Measurements from ENCODE around the gene ARMCX5. TPM values are rescaled to one million over a fixed set of nuclear protein-coding genes. Genes with fewer than 3 reads are reported as not detected.

The ARMCX5 gene
- total and polyA plus RNA-seq, 2 donors (not counting 1 experiment from before 2014, with no cell fraction given) = 12.4 TPM

DNA sequence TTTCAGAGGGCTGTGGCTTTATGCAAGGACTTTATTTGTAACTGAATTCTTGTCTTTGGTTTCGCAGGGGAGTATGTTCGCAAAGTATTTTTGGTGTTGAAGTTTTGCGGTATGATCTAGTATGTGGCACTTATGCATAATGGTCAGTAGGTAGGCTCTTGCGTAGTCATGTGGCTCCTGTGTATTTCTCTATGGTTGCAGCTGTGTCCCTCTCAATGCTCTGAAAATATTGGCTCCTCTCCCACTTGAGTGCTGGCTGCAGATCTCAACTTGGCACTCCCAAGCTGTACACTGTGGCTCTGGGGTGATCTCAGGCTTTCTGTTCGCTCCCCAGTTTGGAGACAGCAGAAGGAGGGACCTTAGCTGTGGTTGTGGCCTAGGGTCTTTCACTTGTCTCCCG is 24.8 kb downstream of the ARMCX5 start:
- no peak overlapping the region for H3K27ac Mint-ChIP-seq
- Histone ChIP-seq H2AFZ (ENCODE audit: insufficient read depth, low read depth, low read length, poor library complexity, severe bottlenecking) (no peak overlapping the region), H3K9me3 (ENCODE audit: control extremely low read depth in 1 of 3, control insufficient read depth in 2 of 3, insufficient read depth in 1 of 3, low read length in 2 of 3) (peaks cover 0 to 6% (median 0%) of the 10 kb centered on the region in 3 donors), H4K20me1 (ENCODE audit: control insufficient read depth, insufficient read depth, low read length, poor library complexity, severe bottlenecking) (no peaks in the 10 kb centered on the region), H3K79me2 (ENCODE audit: control insufficient read depth, insufficient read depth, low read length) (no peaks in the 10 kb centered on the region), H3K4me3 (ENCODE audit: control extremely low read depth in 1 of 5, extremely low read depth in 1 of 5, insufficient read depth in 1 of 5, low read depth in 2 of 5, low read length in 4 of 5) (no peak overlapping the region), H3K4me1 (ENCODE audit: control insufficient read depth in 2 of 2, insufficient read depth in 2 of 2, low read length in 2 of 2) (no peaks in the 10 kb centered on the region), H3K9ac (ENCODE audit: low read length) (no peak overlapping the region), H3K27me3 (replicated peaks in 1 of 4; ENCODE audit: control extremely low read depth in 1 of 4, control insufficient read depth in 3 of 4, insufficient read depth in 4 of 4, low read length in 3 of 4) (no peaks in the 10 kb centered on the region), H3K36me3 (replicated peaks in 1 of 2; ENCODE audit: control extremely low read depth in 1 of 2, control insufficient read depth in 1 of 2, extremely low read depth in 1 of 2, insufficient read depth in 2 of 2, low read length in 1 of 2) (no peaks in the 10 kb centered on the region), H3K27ac (ENCODE audit: low read length in 2 of 2) (no peak overlapping the region), H3K4me2 (replicated peaks; ENCODE audit: low read depth, low read length, poor library complexity, severe bottlenecking) (no peak overlapping the region)
- H3K27me3 Mint-ChIP-seq = no peaks in the 10 kb centered on the region
- POLR2A ChIA-PET = no interaction called here
- intact Hi-C loops (cut with micrococcal nuclease) = no loop called here
- TF ChIP-seq, protein P1, sequence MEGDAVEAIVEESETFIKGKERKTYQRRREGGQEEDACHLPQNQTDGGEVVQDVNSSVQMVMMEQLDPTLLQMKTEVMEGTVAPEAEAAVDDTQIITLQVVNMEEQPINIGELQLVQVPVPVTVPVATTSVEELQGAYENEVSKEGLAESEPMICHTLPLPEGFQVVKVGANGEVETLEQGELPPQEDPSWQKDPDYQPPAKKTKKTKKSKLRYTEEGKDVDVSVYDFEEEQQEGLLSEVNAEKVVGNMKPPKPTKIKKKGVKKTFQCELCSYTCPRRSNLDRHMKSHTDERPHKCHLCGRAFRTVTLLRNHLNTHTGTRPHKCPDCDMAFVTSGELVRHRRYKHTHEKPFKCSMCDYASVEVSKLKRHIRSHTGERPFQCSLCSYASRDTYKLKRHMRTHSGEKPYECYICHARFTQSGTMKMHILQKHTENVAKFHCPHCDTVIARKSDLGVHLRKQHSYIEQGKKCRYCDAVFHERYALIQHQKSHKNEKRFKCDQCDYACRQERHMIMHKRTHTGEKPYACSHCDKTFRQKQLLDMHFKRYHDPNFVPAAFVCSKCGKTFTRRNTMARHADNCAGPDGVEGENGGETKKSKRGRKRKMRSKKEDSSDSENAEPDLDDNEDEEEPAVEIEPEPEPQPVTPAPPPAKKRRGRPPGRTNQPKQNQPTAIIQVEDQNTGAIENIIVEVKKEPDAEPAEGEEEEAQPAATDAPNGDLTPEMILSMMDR (IDR thresholded peaks at IDR 0.05) = no peak
- no peak for TF ChIP-seq EZH2 (IDR thresholded peaks at IDR 0.05; ENCODE audit: borderline replicate concordance, insufficient read depth, low read depth, low read length, poor library complexity, severe bottlenecking)
- DNase-seq (no peak), ATAC-seq (ENCODE audit: low read depth) (no peak)
- peaks cover 4% of the 10 kb centered on the region for H3K4me1 Mint-ChIP-seq
- 100% methylated on average over 1 of the region's 6 CpGs for WGBS (ENCODE audit: insufficient coverage)
- peaks cover 3% of the 10 kb centered on the region for H3K9me3 Mint-ChIP-seq (ENCODE audit: insufficient read depth)
- CTCF ChIA-PET = no interaction called here
- no peak overlapping the region for H3K4me3 Mint-ChIP-seq

DNA sequence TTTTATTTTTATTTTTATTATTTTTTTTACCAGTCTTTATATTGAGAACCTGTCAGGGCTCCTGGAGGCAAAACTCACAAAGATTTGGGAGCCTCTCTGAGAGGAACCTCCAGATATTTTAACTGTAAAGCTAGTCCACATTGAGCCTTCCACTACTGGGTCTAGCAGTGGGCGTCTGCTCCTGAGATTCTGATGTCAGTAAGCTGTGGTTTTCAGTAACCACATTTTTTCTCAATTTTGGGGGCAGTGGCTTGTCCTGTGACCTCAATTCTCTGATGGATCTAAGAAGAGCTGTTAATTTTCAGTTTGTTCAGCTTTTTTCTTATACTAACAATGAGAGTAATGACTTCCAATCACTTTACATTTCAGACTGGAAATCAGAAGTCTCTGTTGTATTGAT is 28.3 kb downstream of the ARMCX5 start:
- no peak for DNase-seq
- no peak overlapping the region for H3K9ac ChIP-seq (ENCODE audit: low read length)
- intact Hi-C loops (cut with micrococcal nuclease) = no loop called here
- no CpG with 5 or more reads among the region's 1 CpG for WGBS (ENCODE audit: insufficient coverage)
- CTCF ChIA-PET = no interaction called here
- no peaks in the 10 kb centered on the region for H3K36me3 ChIP-seq (replicated peaks in 1 of 2; ENCODE audit: control extremely low read depth in 1 of 2, control insufficient read depth in 1 of 2, extremely low read depth in 1 of 2, insufficient read depth in 2 of 2, low read length in 1 of 2)
- no peak overlapping the region for H3K4me3 Mint-ChIP-seq
- H3K27me3 Mint-ChIP-seq = no peaks in the 10 kb centered on the region
- no peaks in the 10 kb centered on the region for H3K9me3 ChIP-seq (ENCODE audit: control extremely low read depth in 1 of 3, control insufficient read depth in 2 of 3, insufficient read depth in 1 of 3, low read length in 2 of 3)
- no peak for ATAC-seq (ENCODE audit: low read depth)
- no peaks in the 10 kb centered on the region for H3K79me2 ChIP-seq (ENCODE audit: control insufficient read depth, insufficient read depth, low read length)
- H3K27me3 ChIP-seq (replicated peaks in 1 of 4; ENCODE audit: control extremely low read depth in 1 of 4, control insufficient read depth in 3 of 4, insufficient read depth in 4 of 4, low read length in 3 of 4) = no peaks in the 10 kb centered on the region
- H3K4me1 ChIP-seq (ENCODE audit: control insufficient read depth in 2 of 2, insufficient read depth in 2 of 2, low read length in 2 of 2) = no peaks in the 10 kb centered on the region
- no peaks in the 10 kb centered on the region for H3K9me3 Mint-ChIP-seq (ENCODE audit: insufficient read depth)
- H3K27ac Mint-ChIP-seq = no peak overlapping the region
- H3K4me2 ChIP-seq (replicated peaks; ENCODE audit: low read depth, low read length, poor library complexity, severe bottlenecking) = no peak overlapping the region
- no peak overlapping the region for H2AFZ ChIP-seq (ENCODE audit: insufficient read depth, low read depth, low read length, poor library complexity, severe bottlenecking)
- no peak overlapping the region for H3K4me3 ChIP-seq (ENCODE audit: control extremely low read depth in 1 of 5, extremely low read depth in 1 of 5, insufficient read depth in 1 of 5, low read depth in 2 of 5, low read length in 4 of 5)
- H3K27ac ChIP-seq (ENCODE audit: low read length in 2 of 2) = no peak overlapping the region
- TF ChIP-seq, protein P1 (IDR thresholded peaks at IDR 0.05) = no peak
- no peak for TF ChIP-seq EZH2 (IDR thresholded peaks at IDR 0.05; ENCODE audit: borderline replicate concordance, insufficient read depth, low read depth, low read length, poor library complexity, severe bottlenecking)
- POLR2A ChIA-PET = no interaction called here
- H4K20me1 ChIP-seq (ENCODE audit: control insufficient read depth, insufficient read depth, low read length, poor library complexity, severe bottlenecking) = no peaks in the 10 kb centered on the region
- peaks cover 2% of the 10 kb centered on the region for H3K4me1 Mint-ChIP-seq

Data from B cell (primary cell).